ENCODE results near the gene PSMF1.

The PSMF1 gene

GRCh38 chr20:1086277-1087213 is 31.9 kb upstream of the PSMF1 start:
- no peaks in the 10 kb centered on the region for H3K4me1 ChIP-seq (ENCODE audit: control insufficient read depth, low read length)

GRCh38 chr20:1087311-1087905 is 31.0 kb upstream of the PSMF1 start:
- Histone ChIP-seq H3F3A (ENCODE audit: control insufficient read depth, insufficient read depth) (no peaks in the 10 kb centered on the region), H4K20me1 (ENCODE audit: control insufficient read depth, insufficient read depth, low read depth, low read length) (no peaks in the 10 kb centered on the region), H3K27ac (ENCODE audit: low read depth, low read length) (no peak overlapping the region), H3K79me2 (ENCODE audit: control insufficient read depth, low read length) (no peaks in the 10 kb centered on the region), H3K9me2 (replicated peaks; ENCODE audit: control insufficient read depth, low read length) (no peaks in the 10 kb centered on the region), H3K27me3 (ENCODE audit: control insufficient read depth, low read length) (no peaks in the 10 kb centered on the region), H3K9me3 (ENCODE audit: control insufficient read depth, insufficient read depth, low read length) (peaks cover 7% of the 10 kb centered on the region), H3K4me3 (ENCODE audit: low read length) (no peak overlapping the region), H3K4me1 (ENCODE audit: control insufficient read depth, low read length) (no peaks in the 10 kb centered on the region), H3K36me3 (ENCODE audit: control insufficient read depth, low read length) (no peaks in the 10 kb centered on the region), H3K4me2 (ENCODE audit: low read length) (no peak overlapping the region)
- TF ChIP-seq, protein P1, sequence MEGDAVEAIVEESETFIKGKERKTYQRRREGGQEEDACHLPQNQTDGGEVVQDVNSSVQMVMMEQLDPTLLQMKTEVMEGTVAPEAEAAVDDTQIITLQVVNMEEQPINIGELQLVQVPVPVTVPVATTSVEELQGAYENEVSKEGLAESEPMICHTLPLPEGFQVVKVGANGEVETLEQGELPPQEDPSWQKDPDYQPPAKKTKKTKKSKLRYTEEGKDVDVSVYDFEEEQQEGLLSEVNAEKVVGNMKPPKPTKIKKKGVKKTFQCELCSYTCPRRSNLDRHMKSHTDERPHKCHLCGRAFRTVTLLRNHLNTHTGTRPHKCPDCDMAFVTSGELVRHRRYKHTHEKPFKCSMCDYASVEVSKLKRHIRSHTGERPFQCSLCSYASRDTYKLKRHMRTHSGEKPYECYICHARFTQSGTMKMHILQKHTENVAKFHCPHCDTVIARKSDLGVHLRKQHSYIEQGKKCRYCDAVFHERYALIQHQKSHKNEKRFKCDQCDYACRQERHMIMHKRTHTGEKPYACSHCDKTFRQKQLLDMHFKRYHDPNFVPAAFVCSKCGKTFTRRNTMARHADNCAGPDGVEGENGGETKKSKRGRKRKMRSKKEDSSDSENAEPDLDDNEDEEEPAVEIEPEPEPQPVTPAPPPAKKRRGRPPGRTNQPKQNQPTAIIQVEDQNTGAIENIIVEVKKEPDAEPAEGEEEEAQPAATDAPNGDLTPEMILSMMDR (IDR thresholded peaks at IDR 0.05; ENCODE audit: low read depth, low read length, poor library complexity, severe bottlenecking), result no peak
- TF ChIP-seq EZH2phosphoT487 (IDR thresholded peaks at IDR 0.05; ENCODE audit: borderline replicate concordance, low read length), result no peak

More at GRCh38 chr20:1086277-1087213, 31.9 kb upstream of the PSMF1 start:
- Histone ChIP-seq H3K27me3 (ENCODE audit: control insufficient read depth, low read length) (no peaks in the 10 kb centered on the region), H3F3A (ENCODE audit: control insufficient read depth, insufficient read depth) (no peaks in the 10 kb centered on the region), H3K9me3 (ENCODE audit: control insufficient read depth, insufficient read depth, low read length) (peaks cover 2% of the 10 kb centered on the region; the same call in 1 of the 2 replicates), H3K9me2 (replicated peaks; ENCODE audit: control insufficient read depth, low read length) (no peaks in the 10 kb centered on the region), H3K27ac (ENCODE audit: low read depth, low read length) (no peak overlapping the region), H3K36me3 (ENCODE audit: control insufficient read depth, low read length) (no peaks in the 10 kb centered on the region), H4K20me1 (ENCODE audit: control insufficient read depth, insufficient read depth, low read depth, low read length) (no peaks in the 10 kb centered on the region), H3K79me2 (ENCODE audit: control insufficient read depth, low read length) (no peaks in the 10 kb centered on the region), H3K4me3 (ENCODE audit: low read length) (no peak overlapping the region), H3K4me2 (ENCODE audit: low read length) (no peak overlapping the region)
- TF ChIP-seq EZH2phosphoT487 (IDR thresholded peaks at IDR 0.05; ENCODE audit: borderline replicate concordance, low read length), result no peak
- TF ChIP-seq, protein P1 (IDR thresholded peaks at IDR 0.05; ENCODE audit: low read depth, low read length, poor library complexity, severe bottlenecking), result no peak

DNA sequence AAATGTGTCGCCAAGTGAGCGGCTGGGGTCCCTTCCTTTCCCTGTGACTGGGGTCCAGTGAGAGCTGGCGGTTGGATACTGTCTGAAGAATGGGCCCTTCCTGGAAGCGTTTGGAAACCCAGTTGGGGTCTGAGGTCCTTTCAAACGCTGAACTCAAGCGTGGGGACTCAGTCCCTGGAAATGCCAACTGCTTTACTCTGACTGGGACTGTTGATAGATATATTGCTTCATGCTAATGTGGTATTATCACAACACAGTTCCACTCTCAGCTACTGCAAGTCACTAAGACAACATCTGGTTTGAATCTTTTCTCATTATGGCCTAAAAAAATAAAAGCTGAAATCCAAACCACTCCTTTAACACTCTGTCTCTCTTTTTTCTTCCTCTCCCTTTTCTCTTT is 23.7 kb upstream of the PSMF1 start:
- no peaks in the 10 kb centered on the region for H4K20me1 ChIP-seq (ENCODE audit: control insufficient read depth, insufficient read depth, low read depth, low read length)
- H3K9me2 ChIP-seq (replicated peaks; ENCODE audit: control insufficient read depth, low read length), result no peaks in the 10 kb centered on the region
- H3K36me3 ChIP-seq (ENCODE audit: control insufficient read depth, low read length), result no peaks in the 10 kb centered on the region
- no peaks in the 10 kb centered on the region for H3K27me3 ChIP-seq (ENCODE audit: control insufficient read depth, low read length)
- no peak overlapping the region for H3K4me2 ChIP-seq (ENCODE audit: low read length)
- H3K79me2 ChIP-seq (ENCODE audit: control insufficient read depth, low read length), result no peaks in the 10 kb centered on the region
- peaks cover 7% of the 10 kb centered on the region for H3K9me3 ChIP-seq (ENCODE audit: control insufficient read depth, insufficient read depth, low read length)
- TF ChIP-seq EZH2phosphoT487 (IDR thresholded peaks at IDR 0.05; ENCODE audit: borderline replicate concordance, low read length), result no peak
- TF ChIP-seq, protein P1 (IDR thresholded peaks at IDR 0.05; ENCODE audit: low read depth, low read length, poor library complexity, severe bottlenecking), result no peak
- H3K4me3 ChIP-seq (ENCODE audit: low read length), result no peak overlapping the region
- no peak overlapping the region for H3K27ac ChIP-seq (ENCODE audit: low read depth, low read length)
- no peaks in the 10 kb centered on the region for H3K4me1 ChIP-seq (ENCODE audit: control insufficient read depth, low read length)
- no peaks in the 10 kb centered on the region for H3F3A ChIP-seq (ENCODE audit: control insufficient read depth, insufficient read depth)

Measured in DOHH2 (cell line).